Astrocyte (in vitro differentiated cells and primary cell): ENCODE data around the gene CD5L.

Experiments
- CTCF ChIP-seq: IDR thresholded peaks from 2 replicates; pipeline ENCODE4 v1.5.1; 2011; ENCODE audit warnings: low read depth, mild to moderate bottlenecking, inconsistent platforms, low read length, moderate library complexity; ENCODE audit not compliant: insufficient read depth
- EZH2 ChIP-seq: IDR thresholded peaks from 2 replicates; pipeline ENCODE4 v1.6.1; 2012; ENCODE audit warnings: mild to moderate bottlenecking, low read length, inconsistent platforms; ENCODE audit not compliant: insufficient read depth

GRCh38 chr1:157844089-157844830, 2.7 kb upstream of the CD5L start:
- TF ChIP-seq CTCF (no peak), EZH2 (no peak)
